ENCODE data around the gene GRIP2. TPM values are rescaled to one million over a fixed set of nuclear protein-coding genes. Genes with fewer than 3 reads are reported as not detected.

The GRIP2 gene
- total RNA-seq, 1 experiment from 2014 or later: not detected

DNA sequence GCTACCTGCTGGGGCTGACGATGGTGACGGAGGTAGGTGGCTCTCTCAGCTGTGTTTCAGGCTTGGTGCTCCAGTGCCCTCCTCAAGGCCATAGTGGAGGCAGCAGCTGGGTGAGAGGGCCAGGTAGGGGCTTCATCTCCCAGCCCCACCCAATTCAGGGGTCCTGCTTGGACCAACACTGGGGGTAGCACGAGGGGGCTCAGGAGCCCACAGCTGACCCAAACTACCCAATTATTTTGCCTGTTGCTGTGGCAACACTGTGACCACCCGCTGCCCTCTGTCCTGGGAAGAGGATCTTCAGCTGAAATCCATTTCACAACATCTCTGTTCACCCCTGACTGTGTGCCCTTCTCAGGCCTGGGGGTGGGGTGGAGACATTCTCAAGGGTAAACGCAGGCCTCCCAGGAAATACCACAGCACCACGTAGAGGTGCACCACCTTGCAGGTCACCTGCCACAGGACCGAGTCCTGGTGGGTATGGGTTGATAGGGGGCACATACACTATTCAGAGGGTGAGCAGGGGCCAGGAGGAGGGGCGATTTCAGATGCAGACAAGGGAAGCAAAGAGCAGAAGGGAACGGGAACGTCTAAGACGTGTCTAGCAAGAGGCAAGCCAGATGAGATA lies 62.7 kb downstream of the GRIP2 start:
- Histone ChIP-seq H3K79me2 (ENCODE audit: low read length) (no peaks in the 10 kb centered on the region), H3K36me3 (ENCODE audit: insufficient read depth, low read length) (peaks cover 10% of the 10 kb centered on the region; the same call in 1 of the 2 replicates), H3K9ac (ENCODE audit: low read length) (no peak overlapping the region), H3K27ac (ENCODE audit: low read length) (no peak overlapping the region), H3K4me1 (ENCODE audit: low read length) (no peaks in the 10 kb centered on the region), H3K4me3 (ENCODE audit: low read length) (no peak overlapping the region), H3K27me3 (ENCODE audit: low read length) (no peaks in the 10 kb centered on the region), H3K9me3 (ENCODE audit: low read length) (no peaks in the 10 kb centered on the region), H3K4me2 (ENCODE audit: low read depth, low read length, poor library complexity, severe bottlenecking) (no peak overlapping the region), H2AFZ (ENCODE audit: low read length) (no peak overlapping the region), H4K20me1 (ENCODE audit: insufficient read depth, low read depth, low read length) (0 out of 2 replicates have a peak, but pooled peaks cover 3% of the 10 kb centered on the region), H3K9me2 (replicated peaks; ENCODE audit: insufficient read depth, low read length) (no peaks in the 10 kb centered on the region)
- no peak for DNase-seq

DNA sequence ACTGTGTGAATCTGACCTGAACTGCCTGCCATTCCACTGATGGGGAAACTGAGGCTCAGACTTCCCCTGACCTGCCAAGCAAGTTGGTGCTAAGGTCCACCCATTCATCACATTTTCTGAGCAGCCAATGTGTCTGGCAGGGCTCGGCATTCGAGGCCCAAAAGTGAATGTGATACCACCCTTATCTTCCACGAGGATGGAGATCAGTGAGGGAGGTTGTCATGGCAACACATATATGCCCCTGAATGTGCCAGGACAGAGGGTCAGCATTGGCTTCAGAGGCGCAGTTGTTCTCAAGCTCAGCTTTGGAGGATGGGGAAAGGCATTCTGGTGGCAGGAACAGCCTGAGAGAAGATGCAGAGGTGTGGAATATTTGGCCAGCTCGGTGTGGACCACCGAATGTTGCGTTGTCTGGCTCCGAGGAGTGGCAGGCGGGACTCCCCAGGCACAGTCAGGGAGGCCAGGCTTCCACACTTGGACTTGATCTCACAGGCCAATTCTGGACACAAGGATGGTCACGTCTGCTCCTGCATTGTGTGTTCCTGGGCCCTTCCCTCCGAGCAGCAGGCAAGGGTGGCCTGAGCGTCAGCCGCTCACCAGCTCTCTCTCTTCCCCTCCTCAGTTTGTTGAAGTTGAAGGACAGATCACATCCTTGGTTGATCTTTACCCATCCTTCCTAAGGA lies 63.4 kb downstream of the GRIP2 start:
- no peaks in the 10 kb centered on the region for H3K9me3 ChIP-seq (ENCODE audit: low read length)
- H3K9ac ChIP-seq (ENCODE audit: low read length): no peak overlapping the region
- H3K4me1 ChIP-seq (ENCODE audit: low read length): no peaks in the 10 kb centered on the region
- no peak for DNase-seq
- H3K4me3 ChIP-seq (ENCODE audit: low read length): no peak overlapping the region
- no peaks in the 10 kb centered on the region for H3K9me2 ChIP-seq (replicated peaks; ENCODE audit: insufficient read depth, low read length)
- no peak overlapping the region for H3K4me2 ChIP-seq (ENCODE audit: low read depth, low read length, poor library complexity, severe bottlenecking)
- H2AFZ ChIP-seq (ENCODE audit: low read length): no peak overlapping the region
- peaks cover 11% of the 10 kb centered on the region; the same call in 1 of the 2 replicates for H3K36me3 ChIP-seq (ENCODE audit: insufficient read depth, low read length)
- H3K27ac ChIP-seq (ENCODE audit: low read length): no peak overlapping the region
- 0 out of 2 replicates have a peak, but pooled peaks cover 3% of the 10 kb centered on the region for H4K20me1 ChIP-seq (ENCODE audit: insufficient read depth, low read depth, low read length)
- no peaks in the 10 kb centered on the region for H3K79me2 ChIP-seq (ENCODE audit: low read length)
- no peaks in the 10 kb centered on the region for H3K27me3 ChIP-seq (ENCODE audit: low read length)

DNA sequence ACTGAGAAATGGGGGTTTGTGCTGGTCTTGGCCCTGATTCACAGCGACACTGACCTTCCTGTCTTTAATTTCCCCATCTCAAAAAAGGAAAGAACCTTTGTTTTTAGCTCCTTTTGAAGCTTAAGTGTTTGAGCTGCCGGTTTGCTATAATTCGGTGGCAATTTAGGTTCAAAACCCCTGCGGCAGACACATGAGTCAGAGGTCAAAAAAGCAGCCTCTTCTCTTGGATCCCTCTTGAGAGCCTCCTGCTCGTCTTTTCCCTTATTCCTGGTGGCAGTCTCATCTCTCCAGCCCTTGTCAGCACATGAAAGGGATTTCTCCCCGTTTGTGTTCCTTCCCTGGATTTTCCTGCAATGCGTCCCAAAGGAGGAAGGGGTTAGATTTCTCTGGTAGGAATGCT lies 64.5 kb downstream of the GRIP2 start:
- Histone ChIP-seq H3K27me3 (ENCODE audit: low read length) (no peaks in the 10 kb centered on the region), H3K9ac (ENCODE audit: low read length) (no peak overlapping the region), H3K27ac (ENCODE audit: low read length) (no peak overlapping the region), H3K4me1 (ENCODE audit: low read length) (no peaks in the 10 kb centered on the region), H3K79me2 (ENCODE audit: low read length) (no peaks in the 10 kb centered on the region), H3K9me2 (replicated peaks; ENCODE audit: insufficient read depth, low read length) (no peaks in the 10 kb centered on the region), H3K36me3 (ENCODE audit: insufficient read depth, low read length) (peaks cover 17% of the 10 kb centered on the region; the same call in 1 of the 2 replicates), H2AFZ (ENCODE audit: low read length) (no peak overlapping the region), H3K9me3 (ENCODE audit: low read length) (no peaks in the 10 kb centered on the region), H4K20me1 (ENCODE audit: insufficient read depth, low read depth, low read length) (0 out of 2 replicates have a peak, but pooled peaks cover 3% of the 10 kb centered on the region), H3K4me3 (ENCODE audit: low read length) (no peak overlapping the region), H3K4me2 (ENCODE audit: low read depth, low read length, poor library complexity, severe bottlenecking) (no peak overlapping the region)
- no peak for DNase-seq

DNA sequence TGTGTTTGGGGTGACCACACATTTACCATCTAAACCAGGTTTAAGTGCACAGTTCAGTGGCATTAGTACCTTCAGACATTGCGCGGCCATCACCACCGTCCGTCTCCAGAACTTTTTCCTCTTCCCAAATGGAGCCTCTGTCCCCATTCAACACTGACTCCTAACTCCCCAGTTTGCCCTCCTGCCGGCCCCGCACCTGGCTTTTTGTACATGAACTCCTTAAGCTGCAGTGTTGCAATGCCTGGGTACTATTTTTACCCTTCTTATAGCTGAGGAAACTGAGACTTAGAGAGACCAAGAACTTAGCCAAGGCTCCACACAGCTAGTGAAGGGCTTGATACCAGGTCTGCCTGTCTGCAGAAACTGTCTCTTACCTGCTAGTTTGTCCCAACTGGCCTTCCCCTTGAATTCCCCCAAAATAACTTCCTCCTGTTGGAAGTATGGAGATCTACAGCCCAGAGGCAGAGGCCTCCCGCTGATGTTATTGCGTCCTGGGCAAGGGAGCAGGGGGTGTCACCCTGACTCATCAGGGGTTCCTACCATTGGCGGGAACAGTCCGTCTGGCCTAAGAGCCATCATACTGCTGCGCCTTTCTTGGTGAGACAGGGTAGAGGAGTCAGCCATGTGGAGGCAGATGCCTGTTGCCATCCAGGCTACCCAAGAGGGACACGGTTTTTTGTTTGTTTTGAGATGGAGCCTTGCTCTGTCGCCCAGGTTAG lies 65.6 kb downstream of the GRIP2 start:
- Histone ChIP-seq H3K36me3 (ENCODE audit: insufficient read depth, low read length) (peaks cover 17% of the 10 kb centered on the region; the same call in 1 of the 2 replicates), H2AFZ (ENCODE audit: low read length) (no peak overlapping the region)

DNA sequence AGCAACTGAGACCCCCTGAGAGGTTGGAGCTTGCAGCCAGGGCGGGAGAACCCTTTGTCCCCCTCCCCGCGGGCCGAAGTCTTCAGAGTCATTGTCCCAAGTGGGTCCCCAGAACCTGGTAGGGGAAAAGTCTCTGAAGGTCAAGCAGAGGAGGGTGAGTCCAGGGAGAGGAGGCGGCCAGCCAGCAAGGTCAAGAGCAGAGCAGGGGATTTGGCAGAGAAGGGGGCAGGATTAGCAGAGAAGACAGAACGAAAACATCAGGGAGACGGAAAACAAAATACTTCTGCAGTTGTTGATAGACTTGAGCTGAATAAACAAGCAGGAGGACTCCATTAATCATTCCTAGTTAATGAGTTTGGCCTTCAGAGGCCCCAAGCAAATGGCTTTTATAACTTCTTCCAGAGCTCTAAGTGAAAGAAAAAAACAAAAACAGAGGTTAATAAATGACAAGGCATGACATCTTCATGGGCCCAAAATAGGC lies 66.7 kb downstream of the GRIP2 start:
- Histone ChIP-seq H3K9ac (ENCODE audit: low read length) (no peak overlapping the region), H3K79me2 (ENCODE audit: low read length) (no peaks in the 10 kb centered on the region), H3K4me2 (ENCODE audit: low read depth, low read length, poor library complexity, severe bottlenecking) (no peak overlapping the region), H3K9me2 (replicated peaks; ENCODE audit: insufficient read depth, low read length) (no peaks in the 10 kb centered on the region), H3K4me3 (ENCODE audit: low read length) (no peak overlapping the region), H3K36me3 (ENCODE audit: insufficient read depth, low read length) (0 out of 2 replicates have a peak, but pooled peaks cover 12% of the 10 kb centered on the region), H3K27ac (ENCODE audit: low read length) (no peak overlapping the region), H4K20me1 (ENCODE audit: insufficient read depth, low read depth, low read length) (0 out of 2 replicates have a peak, but pooled peaks cover under 1% of the 10 kb centered on the region), H3K9me3 (ENCODE audit: low read length) (no peaks in the 10 kb centered on the region), H3K27me3 (ENCODE audit: low read length) (no peaks in the 10 kb centered on the region), H2AFZ (ENCODE audit: low read length) (no peak overlapping the region), H3K4me1 (ENCODE audit: low read length) (no peaks in the 10 kb centered on the region)
- no peak for DNase-seq

More for the DNA sequence above, 65.6 kb downstream of the GRIP2 start:
- Histone ChIP-seq H4K20me1 (ENCODE audit: insufficient read depth, low read depth, low read length) (0 out of 2 replicates have a peak, but pooled peaks cover 3% of the 10 kb centered on the region), H3K4me2 (ENCODE audit: low read depth, low read length, poor library complexity, severe bottlenecking) (no peak overlapping the region), H3K9ac (ENCODE audit: low read length) (no peak overlapping the region), H3K27me3 (ENCODE audit: low read length) (no peaks in the 10 kb centered on the region), H3K4me3 (ENCODE audit: low read length) (no peak overlapping the region), H3K9me3 (ENCODE audit: low read length) (no peaks in the 10 kb centered on the region), H3K79me2 (ENCODE audit: low read length) (no peaks in the 10 kb centered on the region), H3K9me2 (replicated peaks; ENCODE audit: insufficient read depth, low read length) (no peaks in the 10 kb centered on the region), H3K4me1 (ENCODE audit: low read length) (no peaks in the 10 kb centered on the region), H3K27ac (ENCODE audit: low read length) (no peak overlapping the region)
- no peak for DNase-seq

DNA sequence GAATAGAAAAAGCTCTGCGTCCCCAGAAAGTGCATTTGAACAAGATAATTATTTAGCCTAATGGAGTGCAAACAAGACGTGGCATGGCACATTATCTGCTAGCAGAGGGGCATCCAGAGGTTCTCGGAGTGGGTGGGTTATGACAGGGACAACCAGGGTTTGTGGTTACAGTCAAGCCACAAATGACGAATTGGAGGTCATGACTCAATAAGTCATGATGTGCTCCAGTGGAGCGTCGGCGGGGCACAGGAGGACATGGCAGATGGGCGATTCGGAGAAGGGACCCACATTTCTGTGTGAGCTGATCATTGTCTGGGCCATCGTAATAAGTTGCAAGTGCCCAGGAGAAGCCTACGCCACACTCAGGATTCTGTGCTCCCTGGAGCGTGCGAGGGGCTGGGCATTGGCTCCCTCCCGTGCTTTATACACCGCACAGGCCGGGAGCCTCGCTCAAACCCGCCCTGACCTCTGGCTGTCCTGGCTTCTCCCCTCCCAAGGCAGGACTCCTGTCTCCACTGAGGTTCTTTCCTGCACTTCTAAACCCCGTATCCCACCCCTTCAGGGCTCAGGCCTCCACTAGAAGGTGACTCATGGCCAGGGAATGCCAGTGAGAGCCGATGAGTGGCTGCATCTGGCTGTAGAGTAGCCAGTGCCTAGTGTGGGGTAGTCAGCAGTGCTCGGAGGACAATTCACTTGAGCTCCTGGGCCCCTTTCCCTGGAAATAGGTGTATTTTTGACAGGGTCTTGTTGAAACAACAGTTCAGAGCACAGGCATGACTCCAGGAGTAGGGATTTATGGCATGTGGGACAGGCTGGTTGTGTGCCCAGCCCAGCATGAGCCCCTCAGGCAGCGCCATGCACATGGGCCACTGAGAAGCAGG lies 67.4 kb downstream of the GRIP2 start:
- H4K20me1 ChIP-seq (ENCODE audit: insufficient read depth, low read depth, low read length): no peaks in the 10 kb centered on the region

DNA sequence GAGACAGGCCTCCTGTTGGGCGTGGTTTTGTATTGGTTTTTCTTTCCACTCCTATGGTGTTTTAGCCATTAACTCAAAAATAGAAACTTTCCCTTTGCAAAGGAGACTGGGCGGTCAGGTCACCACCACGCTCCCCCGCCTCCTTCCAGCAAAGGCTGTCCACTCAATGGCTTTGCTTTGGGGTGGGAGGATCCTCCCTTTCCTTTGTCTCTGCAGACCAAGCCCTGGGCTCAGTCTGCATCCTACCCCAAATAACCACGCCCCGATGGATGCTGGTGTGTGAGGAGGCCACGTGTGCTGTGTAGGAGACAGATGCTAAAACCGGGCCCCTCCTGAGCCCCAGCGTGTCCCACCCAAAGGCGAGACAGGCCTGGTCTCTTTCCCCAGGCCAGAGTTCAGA lies 68.5 kb downstream of the GRIP2 start:
- Histone ChIP-seq H3K36me3 (ENCODE audit: insufficient read depth, low read length) (peaks cover 11% of the 10 kb centered on the region; the same call in 1 of the 2 replicates), H3K79me2 (ENCODE audit: low read length) (no peaks in the 10 kb centered on the region), H3K4me1 (ENCODE audit: low read length) (no peaks in the 10 kb centered on the region), H4K20me1 (ENCODE audit: insufficient read depth, low read depth, low read length) (no peaks in the 10 kb centered on the region), H3K4me3 (ENCODE audit: low read length) (no peak overlapping the region), H3K9me3 (ENCODE audit: low read length) (no peaks in the 10 kb centered on the region), H3K9me2 (replicated peaks; ENCODE audit: insufficient read depth, low read length) (no peaks in the 10 kb centered on the region), H2AFZ (ENCODE audit: low read length) (no peak overlapping the region), H3K9ac (ENCODE audit: low read length) (no peak overlapping the region), H3K27me3 (ENCODE audit: low read length) (no peaks in the 10 kb centered on the region), H3K27ac (ENCODE audit: low read length) (no peak overlapping the region), H3K4me2 (ENCODE audit: low read depth, low read length, poor library complexity, severe bottlenecking) (no peak overlapping the region)
- DNase-seq: no peak

More for the DNA sequence above, 67.4 kb downstream of the GRIP2 start:
- Histone ChIP-seq H3K36me3 (ENCODE audit: insufficient read depth, low read length) (0 out of 2 replicates have a peak, but pooled peaks cover 12% of the 10 kb centered on the region), H3K9ac (ENCODE audit: low read length) (no peak overlapping the region), H3K4me3 (ENCODE audit: low read length) (no peak overlapping the region), H3K79me2 (ENCODE audit: low read length) (no peaks in the 10 kb centered on the region), H3K9me3 (ENCODE audit: low read length) (no peaks in the 10 kb centered on the region), H3K27ac (ENCODE audit: low read length) (no peak overlapping the region), H3K4me2 (ENCODE audit: low read depth, low read length, poor library complexity, severe bottlenecking) (no peak overlapping the region), H3K9me2 (replicated peaks; ENCODE audit: insufficient read depth, low read length) (no peaks in the 10 kb centered on the region), H2AFZ (ENCODE audit: low read length) (no peak overlapping the region), H3K27me3 (ENCODE audit: low read length) (no peaks in the 10 kb centered on the region), H3K4me1 (ENCODE audit: low read length) (no peaks in the 10 kb centered on the region)
- DNase-seq: no peak
